ENCODE results near the gene RILP.

RILP gene

DNA sequence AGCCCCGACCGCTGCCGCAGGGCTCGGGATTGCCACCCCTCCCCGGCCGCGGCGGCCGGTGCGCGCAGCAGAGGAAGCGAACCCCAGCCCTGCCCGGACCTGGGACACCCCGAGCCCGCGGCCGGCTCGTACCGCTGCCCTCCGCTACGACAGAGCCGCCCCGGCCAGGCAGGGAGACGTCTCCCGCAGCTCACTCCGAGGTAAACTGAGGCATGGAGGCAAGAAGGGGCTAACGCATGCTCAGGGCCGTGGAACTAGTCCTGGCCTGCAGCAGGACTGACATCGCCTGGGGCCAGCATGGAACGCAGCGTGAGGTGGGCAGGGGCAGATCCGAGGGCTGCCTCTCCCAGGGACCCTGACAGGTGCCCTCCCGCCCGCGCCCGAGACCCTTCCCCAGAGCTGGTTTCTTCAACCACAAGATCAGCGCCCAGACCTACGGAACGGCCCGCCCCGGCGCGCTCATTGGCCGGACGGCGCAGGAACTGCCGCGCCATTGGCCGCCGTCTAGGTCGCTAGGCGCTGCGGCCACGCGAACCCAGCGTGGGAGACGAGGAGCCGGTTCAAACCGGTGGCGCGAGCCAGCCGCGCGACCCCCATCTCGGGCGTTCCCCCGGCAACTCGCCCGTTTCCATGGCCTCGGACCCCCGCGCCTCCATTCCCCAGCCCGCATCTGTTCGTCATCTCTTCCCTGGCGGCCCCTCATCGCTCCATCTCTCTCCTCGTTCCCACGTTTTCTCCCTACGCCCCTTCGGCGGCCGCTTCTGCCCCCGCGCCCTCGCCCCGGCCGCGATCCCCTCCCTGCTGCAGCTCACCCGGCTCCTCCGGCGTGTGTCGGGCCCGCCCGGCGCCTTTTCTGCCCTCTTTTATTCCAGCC, 21.4 kb downstream of the RILP start, which contains the start of gene SLC43A2:
Gene SLC43A2, minus strand, starts transcription at position 853 of the 874 bp plus-strand sequence. CDS start 960 bp downstream, outside the sequence.
- DNase-seq, result peak; percentile 86

DNA sequence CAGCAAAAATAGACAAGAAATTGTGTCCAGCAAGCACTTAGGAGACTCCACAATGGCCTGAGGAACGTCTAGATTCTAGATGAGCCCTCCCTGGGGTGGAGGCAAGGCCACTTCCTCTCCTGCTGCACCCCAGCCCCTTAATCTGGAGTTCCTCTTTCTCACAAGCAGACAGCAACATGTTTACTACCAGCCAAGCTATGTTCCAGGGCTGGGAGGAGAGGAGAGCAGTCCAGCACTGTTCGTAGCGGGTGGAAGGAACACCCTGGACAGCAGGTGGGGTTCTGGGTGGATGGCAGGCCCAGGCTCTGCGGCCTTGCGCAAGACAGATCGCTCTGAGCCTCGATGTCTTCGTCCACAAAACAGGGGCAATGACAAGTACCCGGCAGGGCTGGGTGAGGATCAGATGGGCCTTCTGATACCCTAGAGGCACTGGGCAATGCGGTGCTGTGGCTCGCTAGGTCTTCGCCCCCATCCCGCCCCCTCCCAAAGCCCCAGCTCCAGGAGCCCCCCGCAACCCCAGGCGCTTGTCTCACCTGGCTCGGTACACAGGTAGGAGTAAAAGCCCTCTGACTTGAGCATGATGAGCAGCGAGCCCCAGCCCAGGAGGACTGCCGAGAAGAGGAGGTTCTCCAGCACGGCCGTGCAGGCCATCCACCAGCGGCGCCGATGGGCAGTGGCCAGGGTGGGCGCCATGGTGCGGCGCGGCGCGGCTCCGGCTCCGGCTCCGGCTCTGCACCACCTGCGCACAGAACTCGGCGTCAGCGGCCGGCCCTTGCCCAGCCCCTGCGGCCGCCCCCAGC, 22.3 kb downstream of the RILP start:
- peak; percentile 76 for DNase-seq

DNA sequence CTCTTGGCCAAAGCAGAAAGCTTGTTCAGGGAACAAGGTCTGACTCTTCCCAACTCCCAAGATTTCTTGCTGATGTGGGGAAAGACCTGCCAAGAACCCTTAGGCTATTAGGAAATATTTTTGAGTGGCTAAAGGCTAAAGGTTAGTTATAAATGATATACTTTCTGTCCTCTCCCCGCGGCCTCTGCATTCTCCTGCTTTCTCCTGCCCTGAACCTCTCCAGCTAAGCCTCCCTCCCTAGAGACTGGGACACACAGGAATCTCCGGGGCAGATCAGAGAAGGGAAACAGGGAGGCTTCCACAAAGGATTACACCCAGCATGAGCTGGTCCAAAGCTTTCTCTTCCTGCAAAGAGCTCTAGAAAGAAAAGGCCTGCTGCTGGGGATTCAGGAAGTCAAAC, 23.3 kb downstream of the RILP start:
- no peak for DNase-seq

DNA sequence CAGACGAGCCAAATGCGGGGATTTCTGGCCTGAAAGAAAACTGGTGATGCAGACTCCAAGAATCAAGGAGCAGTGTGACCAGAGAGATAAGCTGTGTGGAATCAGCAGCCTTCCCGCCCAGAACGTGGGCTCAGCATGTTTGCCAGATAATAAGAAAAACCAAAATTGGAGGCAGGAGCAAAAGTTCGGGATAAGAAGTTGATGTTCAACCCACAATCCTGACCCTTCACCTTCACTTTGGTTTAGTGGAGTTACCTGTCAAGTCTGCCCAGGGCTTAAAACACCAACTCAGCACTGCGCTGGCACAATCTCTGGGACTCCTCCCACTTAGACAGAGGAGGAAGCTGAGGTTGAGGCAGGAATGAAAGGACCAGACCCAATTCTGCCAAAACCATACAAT, 24.1 kb downstream of the RILP start:
- no peak for DNase-seq

DNA sequence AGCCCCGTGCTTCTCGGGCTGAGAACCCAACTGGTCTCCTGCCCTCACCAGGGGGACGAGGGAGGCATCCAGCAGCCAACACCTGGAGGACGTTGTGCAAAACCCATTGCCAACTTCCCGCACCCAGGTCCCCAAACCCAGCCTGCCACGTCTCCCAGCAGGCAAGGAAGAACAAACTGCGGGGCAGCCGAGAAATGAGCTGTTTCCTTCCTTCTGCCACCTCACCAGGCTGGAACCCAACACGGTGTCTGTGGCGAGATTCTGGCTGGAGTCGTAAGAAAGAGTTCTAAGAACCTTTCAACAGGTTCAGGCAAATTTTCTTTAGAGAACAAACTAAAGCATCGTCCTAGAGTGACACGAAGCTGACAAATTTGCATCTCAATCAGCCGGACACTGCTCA, 24.6 kb downstream of the RILP start:
- DNase-seq, result no peak

DNA sequence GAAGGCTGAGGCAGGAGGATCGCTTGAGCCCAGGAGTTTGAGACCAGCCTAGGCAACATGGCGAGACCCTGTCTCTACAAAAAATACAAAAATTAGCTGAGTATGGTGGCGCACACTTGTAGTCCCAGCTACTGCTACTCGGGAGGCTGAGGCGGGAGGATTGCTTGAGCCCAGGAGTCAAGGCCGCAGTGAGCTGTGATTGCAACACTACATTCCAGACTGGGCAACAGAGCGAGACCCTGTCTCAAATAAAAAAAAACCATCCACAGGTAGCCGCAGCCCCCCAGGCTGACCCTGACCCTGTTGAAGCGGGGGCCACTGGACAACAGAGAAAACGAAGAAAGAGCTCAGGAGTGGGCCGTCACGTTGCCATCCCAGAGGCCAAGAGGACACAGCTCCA, 25.0 kb downstream of the RILP start:
- no peak for DNase-seq

DNA sequence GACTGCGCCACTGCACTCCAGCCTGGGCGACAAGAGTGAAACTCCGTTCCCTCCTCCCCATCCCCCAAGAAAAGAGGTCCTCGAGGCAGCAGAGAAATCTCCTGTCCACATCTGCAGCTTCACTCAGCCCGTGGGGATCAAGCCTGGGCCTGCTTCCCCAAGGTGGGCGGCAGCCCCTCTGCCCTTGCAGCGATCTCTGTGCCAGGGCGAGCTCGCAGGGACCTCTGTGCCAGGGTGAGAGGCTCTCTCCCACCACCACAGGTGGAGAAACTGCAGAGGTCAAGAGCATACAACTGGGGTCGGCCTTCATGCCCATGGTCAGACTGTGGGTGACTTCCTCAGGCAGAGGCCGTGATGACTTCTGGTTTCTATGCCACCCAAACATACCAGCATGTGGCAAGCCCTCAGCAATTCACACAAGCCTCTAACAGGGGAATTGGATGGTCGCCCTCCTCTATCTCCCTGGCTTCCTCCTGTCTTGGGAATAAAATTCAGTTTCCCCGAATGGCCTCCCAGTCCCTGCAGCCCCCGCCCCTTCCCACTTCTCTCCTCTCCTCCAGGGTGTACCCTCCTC, 26.5 kb downstream of the RILP start:
- no peak for DNase-seq

DNA sequence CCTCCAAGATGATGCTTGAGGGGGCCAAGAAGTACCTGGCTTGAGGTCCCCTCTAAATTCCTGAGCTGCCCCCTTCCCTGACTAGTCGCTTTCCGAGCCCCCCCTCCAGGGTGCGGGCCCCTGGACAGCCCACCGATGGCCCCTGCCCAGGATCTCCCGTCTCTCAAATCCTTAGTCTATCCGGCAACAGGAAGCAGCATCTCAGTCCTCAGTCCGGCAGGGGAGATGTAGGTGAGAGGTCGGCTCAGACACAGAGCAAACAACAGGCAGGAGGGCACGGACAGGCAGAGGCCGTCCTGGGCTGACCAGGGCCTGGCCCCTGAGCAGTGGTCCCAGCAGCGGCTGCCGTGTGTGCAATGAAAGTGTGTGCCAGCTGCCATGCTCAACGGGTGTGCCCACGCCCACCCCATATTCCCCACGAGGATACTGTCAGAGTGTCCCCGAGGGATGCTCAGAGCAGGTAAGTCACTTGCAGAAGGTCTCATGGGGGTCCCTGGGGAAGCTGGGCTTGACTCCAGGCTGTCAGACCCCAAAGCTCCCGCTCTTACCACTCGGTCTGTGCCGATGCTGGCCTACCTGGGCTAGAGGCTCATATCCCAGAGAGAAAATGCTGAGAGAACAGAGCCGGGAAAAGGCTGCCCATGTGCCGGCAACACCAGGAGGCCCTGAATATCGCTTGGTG, 28.3 kb downstream of the RILP start:
- no peak for DNase-seq

DNA sequence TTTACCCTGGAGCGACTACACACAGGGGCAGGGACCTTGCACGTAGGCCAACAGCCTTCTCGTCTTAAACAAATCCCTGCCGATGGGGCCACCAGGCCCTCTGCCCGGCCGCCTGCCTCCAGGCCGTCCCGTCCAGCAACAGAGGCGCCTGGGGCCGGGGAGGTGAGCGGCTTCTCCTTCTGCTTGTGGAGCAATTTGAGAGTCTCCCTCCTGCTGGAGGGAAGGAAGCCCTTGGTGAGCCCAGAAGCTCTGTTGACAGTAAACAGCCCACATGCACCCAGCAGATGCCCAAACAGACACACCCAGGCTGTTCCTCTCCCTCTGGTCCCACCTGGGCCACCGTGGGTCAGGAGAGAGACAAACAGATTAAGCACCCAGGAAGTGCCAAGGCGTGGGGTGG, 29.2 kb downstream of the RILP start:
- no peak for DNase-seq

DNA sequence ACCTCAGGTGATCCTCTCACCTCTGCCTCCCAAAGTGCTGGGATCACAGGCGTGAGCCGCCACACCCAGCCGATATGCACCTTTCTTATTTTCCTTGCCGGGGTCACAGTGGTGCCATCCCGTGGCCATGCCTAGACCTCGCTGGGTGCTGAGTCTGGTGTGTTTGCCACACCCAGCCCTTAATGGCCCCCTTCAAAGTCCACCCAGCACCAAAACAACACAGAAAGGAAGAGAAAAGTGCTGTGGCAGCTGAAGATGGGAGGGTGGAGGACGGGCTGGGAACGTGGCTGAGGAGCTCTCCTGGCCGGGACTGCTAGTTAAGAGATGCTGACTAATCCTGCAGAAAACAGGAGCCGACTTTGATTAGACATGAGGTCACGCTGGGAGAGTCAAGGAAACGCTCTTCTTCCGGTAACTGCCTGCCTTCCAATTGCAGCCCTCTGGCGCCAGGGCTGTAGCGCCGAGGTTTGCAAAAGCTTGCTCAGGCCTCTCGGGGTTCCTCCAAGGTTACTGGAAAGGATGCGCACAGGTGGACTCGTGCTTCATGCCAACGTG, 32.0 kb downstream of the RILP start:
- no peak for DNase-seq

DNA sequence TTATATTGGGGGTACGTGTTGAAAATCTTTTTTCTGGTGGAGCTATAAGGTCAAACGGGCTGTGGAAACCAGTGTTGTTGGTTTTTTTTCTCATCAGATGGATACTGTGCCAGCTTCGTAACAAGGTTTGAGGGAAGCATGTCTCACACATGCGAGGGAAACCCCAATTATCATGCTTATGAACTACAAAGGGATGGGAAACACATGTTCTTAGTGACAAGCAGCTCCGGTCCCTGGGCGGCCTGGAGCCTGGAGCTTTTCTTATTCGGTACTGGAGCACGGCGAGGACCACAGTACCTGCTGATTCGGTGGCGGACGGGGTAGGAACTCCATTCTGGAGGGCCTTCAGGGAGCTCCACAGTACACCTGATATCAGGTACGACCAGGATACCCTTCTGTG, 33.6 kb downstream of the RILP start:
- DNase-seq, result no peak

DNA sequence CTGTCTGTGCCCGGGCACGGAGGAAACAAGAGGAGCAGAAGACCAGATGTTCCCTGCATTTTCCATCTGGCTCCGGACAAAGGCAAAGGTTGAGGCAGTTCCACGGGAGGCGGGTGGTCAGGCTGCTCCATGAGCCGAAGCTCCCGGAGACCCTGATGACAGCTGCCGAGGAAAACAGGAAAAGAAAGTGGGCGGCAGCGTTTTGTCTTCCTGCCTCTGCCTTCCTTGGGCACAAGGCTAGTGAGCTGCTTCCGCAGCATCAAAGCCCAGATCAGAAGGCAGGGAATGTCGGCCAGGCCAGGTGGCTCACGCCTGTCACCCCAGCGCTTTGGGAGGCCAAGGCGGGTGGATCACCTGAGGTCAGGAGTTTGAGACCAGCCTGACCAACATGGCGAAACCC, 37.3 kb downstream of the RILP start:
- no peak for DNase-seq

DNA sequence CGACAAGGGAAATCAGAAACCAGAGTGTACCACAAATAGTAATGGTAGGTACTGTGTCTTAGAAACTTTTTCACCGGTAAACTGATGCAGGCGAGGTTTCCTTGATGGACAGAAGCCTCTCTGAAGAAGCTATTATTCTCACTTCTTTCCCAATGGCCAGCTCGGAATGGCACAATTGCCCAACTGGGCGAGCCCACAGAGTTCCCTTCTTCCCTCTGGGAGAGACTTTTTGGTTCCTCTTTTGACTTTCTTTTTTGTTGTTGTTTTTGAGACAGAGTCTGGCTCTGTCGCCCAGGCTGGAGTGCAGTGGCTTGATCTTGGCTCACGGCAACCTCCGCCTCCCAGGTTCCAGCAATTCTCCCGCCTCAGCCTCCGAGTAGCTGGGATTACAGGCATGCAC, 38.0 kb downstream of the RILP start:
- DNase-seq, result no peak

DNA sequence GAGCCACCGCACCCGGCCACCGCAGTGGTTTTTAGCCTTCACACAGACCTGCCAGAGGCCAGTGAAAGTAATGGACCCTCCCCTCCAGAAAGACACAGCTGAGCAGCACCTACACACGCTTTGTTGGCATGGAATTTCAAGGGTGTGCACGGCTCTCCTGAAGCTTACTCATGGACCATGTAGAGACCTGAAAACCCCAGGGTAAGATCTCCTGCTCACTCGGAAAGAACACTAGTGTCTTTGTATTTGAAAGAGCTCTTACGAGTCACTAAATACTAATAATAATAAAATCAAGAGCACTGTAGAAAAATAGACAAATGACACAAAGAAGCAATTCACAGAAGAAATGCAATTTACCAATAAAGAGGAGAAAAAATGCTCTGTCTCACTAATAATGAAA, 41.0 kb downstream of the RILP start:
- DNase-seq, result no peak

DNA sequence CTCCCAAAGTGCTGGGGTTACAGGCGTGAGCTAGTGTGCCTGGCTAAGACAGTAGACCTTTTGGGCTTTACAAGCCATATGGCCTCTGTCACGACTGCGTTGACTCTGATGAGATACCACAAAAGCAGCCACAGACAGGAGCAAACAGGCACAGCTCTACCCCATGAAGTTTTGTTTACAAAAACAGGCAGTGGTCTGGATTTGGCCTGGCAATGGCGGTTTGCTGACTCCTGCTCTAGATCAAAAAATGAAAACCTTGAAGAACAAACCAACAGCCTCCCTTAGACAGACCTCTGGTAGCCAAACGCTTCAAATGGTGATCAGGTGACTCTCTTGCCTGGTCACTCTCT, 41.7 kb downstream of the RILP start:
- DNase-seq, result no peak

DNA sequence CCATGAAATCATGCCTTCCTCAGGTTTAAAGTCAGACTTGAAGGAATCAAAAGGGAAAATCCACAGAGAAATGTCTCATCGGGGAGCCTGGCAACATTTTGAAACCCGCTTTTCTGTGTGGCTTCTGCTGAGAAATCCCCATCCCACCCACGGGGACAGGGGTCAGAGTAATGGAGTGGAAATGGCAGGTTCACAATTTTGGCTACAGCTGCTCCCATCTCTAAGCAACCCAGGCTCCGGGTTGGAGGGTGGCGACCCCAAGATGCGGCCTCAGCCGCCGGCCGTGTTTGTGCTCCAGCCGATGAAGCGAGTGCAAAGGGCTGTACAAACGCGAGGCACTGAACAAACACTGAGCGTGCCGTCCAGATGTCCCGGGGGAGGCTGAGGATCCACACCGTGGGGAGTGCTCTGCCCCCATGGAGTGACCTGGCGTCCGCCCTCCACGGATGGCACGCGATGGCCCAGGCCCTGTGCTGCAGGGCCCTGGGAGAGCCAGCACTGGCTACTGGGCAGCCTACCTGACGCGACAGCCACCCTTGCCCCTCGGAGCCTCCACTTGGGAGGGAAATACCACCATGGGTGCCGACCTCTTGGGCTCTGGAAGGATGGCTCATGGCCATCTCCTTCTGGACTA, 43.2 kb downstream of the RILP start:
- DNase-seq, result no peak

DNA sequence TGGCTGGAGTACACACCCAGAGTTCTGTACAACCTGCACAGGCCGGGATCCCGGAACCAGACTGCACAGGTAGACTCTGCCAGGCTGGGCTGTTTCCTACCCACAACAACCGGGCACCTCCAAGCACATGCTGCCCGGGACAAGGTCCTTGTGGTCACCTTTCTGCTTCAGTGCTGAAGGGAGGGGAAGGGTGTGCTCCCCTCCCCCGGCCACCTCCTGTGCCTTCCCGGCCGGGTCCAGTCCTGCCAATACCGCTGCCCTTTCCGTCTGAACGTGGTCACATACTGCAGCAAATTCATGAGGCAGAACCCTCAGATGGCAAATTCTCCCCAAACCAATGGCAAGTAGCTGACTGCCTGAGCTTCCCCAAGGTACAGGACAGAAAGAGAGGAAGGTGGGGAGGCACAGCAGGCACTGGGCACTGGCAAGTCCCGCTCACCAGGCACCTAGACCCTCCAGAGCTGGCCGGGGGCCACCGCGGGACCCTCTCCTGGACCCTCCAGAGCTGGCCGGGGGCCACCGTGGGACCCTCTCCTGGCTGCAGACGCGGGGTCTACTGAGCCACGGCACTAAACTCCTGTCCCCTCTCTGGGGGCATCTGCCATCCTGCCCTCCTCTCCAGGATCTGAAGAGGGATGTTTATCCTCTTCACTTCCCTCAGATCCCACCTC, 43.9 kb downstream of the RILP start:
- DNase-seq, result no peak

DNA sequence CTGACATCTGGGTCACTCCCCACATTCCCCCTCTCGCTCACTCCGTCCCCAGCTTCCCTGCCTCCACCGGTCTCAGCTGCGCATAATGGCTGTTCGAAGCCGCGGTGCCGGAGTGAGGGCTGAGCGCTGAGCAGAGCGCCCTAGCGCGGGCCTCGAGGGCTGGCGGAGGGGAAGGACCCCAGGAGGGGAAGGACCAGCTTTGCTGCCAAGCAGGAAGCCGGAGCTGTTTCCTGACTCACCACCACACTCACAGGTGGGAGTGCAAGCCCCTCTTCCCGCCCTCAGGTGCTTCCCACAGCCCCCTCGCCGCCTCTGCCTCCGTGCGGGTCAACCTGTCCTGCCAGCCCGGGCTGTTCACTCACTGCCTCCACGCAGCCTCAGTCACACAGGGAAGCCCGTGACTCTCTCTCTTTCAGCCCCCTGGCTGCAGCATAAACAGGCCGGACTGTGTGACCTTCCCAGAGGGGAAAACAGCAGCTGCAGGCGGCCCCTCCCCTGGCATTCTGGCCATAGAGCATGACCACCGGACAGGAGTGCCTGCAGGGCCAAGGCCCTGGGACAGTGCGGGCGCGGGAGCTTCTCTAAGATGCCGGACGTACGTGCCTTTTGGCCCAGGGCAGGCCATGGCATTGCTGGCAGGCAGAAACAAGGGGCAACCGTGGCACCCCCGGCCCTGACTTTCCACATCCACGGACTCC, 44.7 kb downstream of the RILP start:
- no peak for DNase-seq

DNA sequence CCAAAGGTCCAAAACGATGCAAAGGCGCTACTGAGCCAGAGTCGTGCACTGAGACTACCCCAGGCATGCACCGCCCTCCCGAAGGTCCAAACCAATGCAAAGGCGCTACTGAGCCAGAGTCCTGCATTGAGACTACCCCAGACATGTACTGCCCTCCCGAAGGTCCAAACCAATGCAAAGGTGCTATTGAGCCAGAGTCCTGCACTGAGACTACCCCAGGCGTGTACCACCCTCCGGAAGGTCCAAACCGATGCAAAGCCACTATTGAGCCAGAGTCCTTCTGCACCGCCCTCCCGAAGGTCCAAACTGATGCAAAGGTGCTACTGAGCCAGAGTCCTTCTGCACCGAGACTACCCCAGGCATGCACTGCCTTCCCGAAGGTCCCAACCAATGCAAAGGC, 48.1 kb downstream of the RILP start:
- no peak for DNase-seq

DNA sequence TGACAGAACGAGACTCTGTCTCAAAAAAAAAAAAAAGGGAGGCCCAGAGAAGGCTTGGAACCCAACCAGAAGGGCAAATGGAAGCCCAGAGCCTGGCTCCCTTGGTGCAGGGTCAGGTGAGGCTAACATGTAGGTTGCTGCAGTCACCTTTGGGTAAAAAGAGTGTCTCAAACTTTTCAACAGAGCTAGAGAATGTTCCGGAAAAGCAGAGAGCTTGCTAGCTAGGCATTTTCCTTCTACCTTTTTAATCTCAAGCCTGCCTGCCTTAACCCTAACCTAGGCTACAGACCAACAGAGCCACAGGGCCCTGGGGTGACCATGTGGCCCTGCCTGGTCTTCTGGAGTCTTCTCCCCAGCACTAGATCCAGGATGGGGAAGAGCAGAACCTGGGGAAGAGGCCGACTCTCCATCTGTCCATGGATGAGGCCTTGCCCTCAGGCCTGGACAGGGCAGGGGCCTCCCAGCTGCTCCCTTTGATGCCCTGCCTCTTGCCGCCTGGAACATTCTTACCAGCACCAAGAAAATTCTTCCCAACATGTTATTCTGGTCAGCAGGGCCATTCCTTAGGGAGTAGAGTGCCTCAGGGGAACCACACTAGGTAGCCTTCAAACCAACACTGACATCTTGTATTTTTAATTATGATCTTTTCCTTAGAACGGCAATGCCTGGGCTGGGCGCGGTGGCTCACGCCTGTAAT, 51.1 kb downstream of the RILP start:
- DNase-seq, result no peak
